ENCODE measurements around the gene NR2F1. TPM values are rescaled to one million over a fixed set of nuclear protein-coding genes. Genes with fewer than 3 reads are reported as not detected.

The NR2F1 gene
- total RNA-seq, 1 donor from 2014 or later = 31.2 TPM

DNA sequence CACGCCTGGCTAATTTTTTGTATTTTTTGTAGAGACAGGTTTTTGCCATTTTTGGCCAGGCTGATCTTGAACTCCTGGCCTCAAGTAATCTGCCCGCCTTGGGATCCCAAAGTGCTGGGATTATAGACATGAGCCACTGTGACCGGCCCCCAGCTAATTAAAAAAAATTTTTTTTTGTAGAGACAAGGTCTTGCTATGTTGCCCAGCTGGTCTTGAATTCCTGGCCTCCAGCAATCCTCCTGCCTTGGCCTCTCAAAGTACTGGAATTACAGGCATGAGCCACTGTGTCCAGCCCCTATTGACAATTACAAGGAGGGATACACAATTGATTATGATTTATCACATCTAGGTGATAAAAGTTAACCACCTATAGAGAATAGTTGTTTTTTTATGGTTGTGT is 59.5 kb downstream of the NR2F1 start:
- no peak for DNase-seq

Other genes with a start within 250 kb of the NR2F1 start
- 16.7 TPM for gene NR2F1-AS1, start 2.0 kb upstream of the NR2F1 start, total RNA-seq
- 5.7 TPM for gene POU5F2, start 158.4 kb downstream of the NR2F1 start, total RNA-seq

Measured in tongue (tissue), 2 donors.